Amniotic epithelial cell (primary cell): Measurements from ENCODE around the gene GFER.
"Not testable (repeated sequence)": the region's sequence is repeated elsewhere in the genome, so short reads cannot be mapped to it uniquely, and the experiment has no call there.

Experiments
- DNase-seq: peaks from one replicate; pipeline ENCODE4 v3.0.0-alpha.2; 2010; ENCODE audit warnings: low read depth

GFER gene

DNA sequence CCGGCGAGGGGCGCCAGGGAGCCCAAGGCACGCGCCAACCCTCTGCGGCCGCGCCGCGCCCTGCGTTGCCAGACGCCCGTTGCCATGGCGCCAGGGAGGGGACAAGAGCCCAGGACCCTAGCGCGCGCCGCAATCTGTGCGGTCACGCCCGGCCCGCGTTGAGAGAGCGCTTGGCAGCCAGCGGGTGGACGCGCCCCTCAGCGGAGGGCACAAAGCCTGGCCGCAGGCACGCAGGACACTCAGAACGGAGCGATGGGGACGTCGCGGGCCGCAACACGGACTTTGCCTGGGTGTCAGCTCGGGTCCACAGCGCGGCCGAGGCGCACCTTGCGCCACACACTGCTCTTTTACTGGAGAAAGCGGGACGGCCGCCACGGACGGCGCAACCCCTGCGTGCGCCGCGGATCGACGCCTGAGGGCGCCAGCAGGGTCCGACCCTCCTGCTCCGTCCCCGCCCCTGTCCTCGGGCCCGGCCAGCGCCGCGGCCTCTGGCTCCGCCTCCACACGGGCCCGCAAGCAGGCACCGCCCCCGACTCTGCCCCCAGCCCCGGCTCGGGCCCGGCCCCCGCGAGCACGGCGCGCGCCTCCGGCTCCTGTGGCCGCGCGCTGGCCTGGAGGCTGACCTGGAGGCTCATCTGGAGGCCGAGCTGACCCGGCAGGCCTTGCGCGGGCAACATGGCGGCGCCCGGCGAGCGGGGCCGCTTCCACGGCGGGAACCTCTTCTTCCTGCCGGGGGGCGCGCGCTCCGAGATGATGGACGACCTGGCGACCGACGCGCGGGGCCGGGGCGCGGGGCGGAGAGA lies at the start of gene GFER:
TSS of gene GFER (plus strand) at position 650 of the 803 bp plus-strand sequence. CDS start at position 676, 26 bp downstream.
- DNase-seq, result peak; percentile 89

DNA sequence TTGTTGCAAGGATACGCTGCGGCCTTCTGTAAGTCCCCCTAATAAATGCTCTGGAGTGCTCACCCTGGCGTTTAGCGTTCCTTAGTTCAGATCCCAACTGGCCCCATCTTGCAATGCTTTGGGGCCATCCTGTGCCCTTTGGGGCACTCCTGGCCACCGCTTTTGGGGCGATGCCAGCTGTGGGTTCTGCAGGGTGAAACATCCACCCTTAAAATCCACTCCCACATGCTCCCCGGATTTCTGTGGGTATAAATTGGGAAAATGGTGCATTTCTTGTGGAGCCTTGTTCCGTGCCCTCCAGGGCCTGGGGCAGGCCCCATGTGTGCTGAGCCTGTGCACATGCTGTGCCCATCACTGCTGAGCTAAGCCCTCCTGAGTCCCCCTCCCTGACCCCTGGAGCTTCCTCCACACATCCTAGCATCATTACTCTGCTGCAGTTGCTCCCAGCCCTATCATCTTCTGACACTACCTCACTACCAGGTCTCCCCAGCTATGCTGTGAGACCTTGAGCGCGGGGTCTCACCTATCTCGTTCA lies 47.0 kb upstream of the GFER start:
- DNase-seq, result no peak

DNA sequence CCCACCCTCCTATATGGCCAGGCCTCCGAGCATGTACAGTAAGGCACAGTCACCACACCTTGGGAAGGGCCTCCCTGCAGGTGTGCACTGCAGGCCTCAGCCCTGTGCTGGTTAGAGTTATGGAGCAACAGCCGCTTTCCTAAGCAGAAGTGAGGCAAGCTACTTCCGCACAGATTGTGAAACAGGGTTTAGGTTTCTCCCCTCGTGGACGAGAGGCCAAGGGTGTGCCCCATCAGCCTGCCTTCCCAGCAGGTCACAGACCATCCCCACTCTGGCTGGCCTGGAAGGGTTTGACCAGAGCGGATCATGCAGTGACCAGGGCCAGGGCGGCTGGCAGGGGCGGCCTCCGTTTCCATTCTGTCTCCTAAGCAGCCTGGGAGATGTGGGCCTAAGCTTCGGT lies 45.7 kb upstream of the GFER start:
- DNase-seq, result no peak

DNA sequence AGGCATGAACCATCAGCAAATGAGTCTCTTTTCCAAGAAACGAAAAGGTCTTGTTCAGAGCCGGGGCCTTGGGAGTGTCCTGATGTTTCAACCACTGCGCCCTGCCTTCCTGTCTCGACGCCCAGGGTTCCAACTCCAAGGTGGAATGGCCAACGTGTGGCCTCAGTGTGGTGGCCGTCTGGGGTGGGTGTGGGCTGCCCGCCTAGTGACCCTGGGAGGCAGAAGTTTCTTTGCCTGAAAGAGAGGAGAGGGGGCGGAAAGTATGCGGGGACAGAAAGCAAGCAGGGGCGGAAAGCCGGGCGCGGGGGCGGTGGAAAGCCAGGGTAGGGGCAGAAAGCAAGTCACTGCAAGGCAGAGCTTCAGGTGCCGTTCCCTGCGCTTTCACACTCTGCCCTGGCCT lies 45.1 kb upstream of the GFER start:
- DNase-seq, result no peak

DNA sequence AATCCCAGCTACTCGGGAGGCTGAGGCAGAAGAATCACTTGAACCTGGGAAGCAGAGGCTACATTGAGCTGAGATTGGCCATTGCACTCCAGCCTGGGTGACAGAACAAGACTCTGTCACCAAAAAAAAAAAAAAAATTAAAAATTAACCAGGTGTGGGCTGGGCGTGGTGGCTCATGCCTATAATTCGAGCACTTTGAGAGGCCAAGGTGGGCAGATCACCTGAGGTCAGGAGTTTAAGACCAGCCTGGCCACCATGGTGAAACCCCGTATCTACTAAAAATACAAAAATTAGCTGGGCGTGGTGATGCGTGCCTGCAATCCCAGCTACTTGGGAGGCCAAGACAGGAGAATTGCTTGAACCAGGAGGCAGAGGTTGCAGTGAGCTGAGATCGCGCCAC lies 44.2 kb upstream of the GFER start:
- not testable (repeated sequence) for DNase-seq

DNA sequence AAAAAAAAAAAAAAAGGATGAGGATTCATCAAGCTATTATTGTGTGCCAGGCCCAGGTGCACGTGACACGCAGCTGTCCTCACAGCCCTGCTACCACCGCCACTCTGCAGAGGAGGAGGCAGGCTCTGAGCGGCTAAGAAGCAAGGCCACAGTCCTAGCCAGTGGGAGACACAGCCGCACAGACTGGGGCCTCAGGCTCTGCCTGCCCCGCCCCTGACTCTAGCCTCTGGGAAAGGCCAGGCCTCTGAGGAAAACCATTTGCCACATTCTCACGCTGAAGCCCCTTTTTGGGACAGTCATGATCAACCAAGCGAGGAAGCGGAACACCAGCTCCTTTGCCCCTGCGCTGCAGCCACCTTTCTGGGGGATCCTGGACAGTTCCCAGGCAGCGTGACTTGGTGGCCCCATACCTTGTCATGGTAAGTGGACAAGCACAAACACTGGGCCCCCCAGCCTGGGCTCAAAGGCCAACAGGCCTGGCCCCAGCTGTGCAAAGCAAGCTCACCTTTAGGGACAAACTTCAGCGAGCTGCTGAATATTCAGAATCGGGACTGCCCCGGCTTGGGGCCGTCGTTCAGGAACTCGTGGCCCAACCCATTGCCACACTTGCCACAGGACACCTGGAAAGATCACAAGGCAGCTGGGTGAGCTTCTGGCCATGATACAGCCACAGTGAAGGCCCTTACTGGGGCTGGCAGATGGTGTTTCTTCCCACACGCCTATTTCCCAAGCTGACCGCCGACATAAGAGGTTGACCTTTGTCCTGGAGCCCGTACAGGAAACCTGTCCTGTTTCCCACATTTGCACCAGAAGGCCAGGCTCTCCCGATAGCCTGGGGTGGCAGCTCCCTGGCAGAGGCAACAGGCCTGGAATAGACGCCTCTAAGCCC lies 43.5 kb upstream of the GFER start:
- DNase-seq, result no peak

DNA sequence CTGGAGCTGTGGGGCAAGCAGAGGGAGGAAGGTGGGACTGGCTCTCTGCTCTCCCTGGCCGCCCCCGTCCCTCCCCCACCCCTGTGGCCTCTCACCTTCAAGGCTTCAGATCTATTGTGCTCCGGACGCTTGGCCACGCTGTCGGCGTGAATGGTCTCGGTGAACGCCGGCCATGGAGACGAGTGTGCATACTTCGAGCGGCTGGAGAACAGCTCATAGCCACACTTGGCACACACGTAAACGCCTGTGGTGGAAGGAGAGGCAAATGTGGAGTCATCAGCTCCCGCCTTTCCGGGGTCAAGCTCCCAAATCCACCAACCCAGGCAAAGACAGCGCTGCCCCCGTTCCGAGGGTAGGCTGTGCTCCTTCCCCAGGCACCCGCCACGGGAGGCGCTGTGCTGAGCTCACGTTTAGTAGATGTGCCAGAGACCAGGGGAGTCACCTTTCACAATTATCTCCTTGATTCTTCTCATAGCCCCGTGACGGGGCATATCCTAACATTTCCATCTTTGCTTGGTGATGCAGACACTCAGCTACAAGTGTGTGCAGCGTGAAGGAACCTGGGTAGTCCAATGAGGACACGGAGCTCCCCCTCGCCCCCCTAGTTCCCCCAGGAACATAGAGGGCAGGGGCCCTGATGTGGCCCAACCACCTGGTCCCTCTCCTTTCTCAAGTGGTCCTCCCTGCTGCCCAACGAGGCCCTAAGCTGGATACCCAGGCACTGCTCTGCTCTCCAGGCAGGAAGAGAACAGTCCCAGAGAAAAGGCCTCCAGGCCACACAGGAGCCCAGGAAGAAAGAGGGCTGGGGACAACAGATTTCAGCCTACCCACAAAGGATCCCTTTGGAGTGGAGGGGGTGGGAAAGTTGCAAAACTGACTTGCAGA lies 42.6 kb upstream of the GFER start:
- DNase-seq, result no peak

DNA sequence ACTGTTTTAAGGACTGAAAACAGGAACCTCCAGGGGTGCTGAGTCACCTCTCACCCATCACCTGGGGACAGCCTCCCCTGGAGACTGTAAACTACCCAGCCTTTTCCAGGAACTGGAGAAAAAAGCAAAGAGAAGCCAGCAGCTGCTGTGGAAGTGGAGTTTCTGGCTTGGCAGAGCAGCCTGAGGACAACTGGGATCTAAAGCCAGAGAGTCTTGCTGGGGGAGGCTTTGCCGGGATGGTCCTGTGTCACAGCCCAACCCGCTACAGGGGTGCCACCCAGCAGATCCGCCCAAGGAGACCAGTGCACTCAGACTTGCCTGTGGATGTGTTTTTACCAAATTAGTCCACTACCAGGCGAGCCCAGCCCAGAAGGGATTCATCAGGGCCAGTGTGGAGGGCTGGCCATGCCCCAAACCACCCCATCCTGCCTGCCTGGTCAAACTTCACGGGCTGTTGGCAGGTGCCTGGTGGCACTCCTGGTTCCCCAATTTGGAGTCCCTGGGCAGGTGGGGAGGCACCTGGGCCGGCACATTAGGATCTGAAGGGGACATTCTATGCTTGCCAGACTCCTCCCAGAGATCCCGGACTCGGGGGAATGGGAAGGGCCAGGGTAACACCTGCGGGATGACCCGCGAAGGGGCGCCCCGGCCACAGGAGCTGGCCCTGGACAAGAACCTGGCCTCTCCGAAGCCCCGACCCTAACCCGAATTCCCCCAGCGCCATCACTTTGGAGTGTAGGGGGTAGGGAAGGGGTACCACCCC lies 41.8 kb upstream of the GFER start:
- DNase-seq, result no peak

DNA sequence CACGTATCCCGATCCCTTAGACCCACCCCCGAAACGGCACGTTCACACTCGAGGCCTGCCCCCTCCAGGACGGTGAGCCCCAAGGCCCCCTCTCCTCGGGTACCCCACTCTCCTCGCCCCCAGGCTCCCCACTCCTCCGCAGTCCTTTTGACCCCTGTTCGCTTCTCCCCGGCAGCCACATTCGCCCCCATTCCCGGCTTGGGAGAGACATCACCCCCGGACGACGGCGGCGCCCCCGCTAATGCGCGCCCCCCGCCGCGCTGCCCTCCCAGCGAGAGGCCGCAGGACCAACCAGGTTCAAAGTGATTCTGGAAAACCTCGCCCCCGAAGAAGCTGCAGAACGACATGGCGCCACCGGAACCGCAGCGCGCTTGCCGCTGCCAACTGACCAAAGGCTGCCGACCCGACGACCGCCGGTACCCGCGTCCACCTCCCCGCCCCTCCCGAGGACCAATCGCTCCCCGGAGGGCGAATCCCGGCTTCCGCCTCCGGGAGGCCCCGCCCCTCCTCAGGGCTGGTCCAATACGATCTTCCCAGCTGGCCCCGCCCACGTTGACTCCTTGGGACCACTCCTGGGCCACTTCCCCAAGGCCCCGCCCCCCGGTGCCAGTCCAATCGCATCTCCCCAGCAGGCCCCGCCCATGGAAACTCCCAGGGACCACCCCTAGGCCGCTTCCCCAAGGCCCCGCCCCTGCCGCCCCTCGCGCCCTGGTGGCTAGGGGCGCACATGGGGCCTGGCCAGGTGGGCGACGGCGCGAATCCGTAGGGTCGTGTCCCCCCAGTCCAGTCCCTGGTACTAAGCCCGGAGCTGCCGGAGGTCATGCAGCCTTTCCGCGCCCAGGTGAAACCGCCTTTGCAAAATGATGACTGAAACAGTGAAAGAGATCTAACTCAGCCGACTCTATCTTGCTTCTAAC lies 40.9 kb upstream of the GFER start, which contains the start of gene MSRB1:
TSS of gene MSRB1 (minus strand) at position 390 of the 917 bp plus-strand sequence. CDS start at position 347, 43 bp downstream.
- peak; percentile 96 for DNase-seq

DNA sequence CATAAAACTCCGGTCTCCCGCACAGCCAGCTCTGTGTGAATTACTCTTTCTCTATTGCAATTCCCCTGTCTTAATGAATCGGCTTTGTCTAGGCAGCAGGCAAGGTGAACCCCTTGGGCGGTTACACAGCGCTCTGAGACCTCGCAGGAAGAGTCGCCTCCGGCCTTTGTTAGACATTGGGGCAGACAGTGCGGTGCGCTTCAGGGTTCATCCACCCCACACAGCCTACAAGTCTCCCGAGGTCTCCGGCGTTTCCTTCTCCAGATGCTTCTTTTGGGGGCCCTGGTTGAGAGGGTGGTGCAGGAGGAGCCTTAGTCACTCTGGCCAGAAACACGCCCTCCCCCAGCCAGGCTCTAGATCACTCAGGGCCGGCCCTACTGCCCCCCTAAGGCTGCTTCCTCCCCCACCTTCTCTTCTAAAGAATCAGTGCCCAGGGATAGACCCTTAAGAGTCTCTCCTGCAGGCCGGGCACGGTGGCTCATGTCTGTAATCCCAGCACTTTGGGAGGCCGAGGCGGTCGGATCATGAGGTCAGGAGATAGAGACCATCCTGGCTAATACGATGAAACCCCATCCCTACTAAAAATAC lies 39.3 kb upstream of the GFER start:
- DNase-seq, result no peak

DNA sequence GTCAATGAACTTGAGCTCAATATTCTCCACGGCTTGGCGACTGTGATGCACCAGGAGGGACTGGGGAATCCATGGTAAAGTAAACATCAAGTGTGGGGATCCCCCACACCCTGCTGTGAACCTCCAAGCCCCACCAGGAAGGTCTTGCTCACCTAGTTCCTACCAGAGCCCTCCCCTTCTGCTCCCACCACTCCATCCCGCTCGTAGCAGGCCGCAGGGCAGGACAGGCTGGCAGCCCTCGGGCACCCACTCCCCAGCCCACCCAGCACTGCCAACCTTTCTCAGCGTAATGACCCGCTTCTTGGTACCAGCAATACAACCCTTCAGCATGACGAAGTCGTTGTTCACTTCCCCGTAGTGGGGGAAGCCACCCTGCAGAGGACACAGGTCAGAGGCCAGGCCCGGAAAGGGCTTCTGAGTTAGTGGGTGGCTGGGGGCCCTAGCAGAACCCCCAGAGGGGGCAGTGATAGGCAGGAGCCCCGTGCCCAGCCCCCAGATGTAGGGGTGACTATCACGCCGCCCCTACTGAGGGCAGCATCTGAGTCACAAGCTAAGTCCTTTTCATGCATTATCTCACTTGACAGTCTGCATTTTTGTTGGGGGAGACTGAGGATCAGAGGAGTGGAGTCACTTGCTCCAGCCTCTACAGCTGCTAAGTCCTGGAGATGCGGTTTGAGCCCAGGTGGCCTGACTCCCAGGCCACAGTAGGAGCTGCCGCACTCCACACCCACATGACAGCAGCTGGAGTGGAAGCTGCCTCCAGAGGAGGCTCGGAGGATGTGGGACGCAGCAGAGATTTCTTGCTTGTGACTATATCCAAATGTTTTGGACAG lies 38.2 kb upstream of the GFER start:
- DNase-seq, result no peak

DNA sequence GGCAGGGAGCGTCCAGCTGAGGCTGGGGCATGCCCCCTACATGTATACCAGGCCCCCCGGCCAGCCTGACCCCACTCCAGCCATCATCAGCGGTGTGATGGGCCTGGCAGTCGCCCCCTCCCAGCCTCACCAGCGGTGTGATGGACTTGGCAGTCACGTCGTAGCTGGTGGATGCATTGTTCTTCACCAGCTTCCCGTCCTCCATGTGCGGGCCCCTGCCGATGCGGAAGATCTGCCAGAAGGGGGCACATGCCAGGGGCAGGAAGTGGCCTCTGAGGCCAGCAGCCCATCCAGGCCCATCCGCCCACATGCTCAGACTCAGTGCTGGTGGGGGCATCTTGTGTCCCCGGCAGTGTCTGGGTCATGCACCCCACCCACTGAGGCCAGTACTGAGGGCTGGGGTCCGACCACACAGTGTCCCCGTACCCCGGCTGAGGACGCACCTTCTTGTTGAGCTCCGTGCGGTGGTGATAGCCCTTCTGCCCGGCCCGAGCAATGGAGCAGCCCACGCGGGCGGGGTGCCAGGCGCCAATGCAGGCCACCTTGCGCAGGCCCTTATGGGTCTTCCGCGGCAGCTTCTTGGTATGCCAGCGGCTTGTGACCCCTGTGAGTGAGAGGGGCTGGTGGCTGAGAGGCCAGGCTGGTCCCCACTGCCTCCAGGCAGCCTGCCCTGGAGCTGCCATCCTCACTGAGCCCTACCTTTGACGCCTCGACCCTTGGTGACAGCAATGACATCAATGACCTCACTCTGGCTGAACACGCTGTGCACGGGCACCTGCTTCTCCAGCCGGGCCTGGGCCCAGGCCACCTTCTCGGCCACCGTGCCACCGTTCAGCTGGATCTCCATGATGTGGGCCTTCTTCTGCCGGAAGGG lies 37.3 kb upstream of the GFER start:
- DNase-seq, result no peak

DNA sequence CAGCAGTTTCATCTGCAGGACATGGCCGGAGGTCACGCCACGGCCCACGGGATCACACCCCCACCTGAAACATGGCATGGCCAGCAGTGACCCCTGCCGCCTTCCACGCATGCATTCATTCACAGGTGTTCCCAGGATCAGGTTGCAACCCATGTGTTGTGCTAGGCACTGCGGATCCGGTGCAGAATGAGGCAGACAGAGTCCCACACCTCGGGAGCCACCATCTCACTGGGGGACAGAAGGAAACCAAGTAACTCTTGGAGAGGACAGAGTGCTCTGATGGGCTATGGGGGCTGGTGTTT lies 36.7 kb upstream of the GFER start:
- DNase-seq, result no peak

DNA sequence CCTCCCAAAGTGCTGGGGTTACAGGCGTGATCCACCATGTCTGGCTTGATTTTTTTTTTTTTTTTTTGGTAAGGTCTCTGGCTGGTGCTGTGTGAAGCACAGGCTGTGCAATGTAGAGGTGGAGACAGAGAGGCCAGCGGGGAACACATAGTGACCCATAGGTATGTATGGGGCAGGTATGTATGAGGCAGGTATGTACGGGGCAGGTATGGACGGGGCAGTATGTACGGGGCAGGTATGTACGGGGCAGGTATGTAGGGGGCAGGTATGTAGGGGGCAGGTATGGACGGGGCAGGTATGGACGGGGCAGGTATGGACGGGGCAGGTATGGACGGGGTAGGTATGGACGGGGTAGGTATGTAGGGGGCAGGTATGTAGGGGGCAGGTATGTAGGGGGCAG lies 34.5 kb upstream of the GFER start:
- DNase-seq, result no peak

DNA sequence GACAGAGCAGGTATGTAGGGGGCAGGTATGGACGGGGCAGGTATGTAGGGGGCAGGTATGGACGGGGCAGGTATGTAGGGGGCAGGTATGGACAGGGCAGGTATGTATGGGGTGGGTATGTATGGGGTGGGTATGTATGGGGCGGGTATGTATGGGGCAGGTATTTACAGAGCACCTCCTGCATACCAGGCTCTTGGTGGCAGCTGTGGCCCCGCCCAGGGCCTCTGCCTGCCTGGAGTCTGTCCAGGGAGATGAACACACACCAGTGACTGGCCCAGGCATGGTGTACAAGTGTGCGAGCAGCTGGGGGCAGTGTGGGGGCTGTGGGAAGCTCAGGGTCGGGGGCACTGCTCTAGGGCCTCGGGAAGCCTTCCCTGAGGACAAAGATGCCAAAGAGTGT lies 33.9 kb upstream of the GFER start:
- DNase-seq, result no peak

DNA sequence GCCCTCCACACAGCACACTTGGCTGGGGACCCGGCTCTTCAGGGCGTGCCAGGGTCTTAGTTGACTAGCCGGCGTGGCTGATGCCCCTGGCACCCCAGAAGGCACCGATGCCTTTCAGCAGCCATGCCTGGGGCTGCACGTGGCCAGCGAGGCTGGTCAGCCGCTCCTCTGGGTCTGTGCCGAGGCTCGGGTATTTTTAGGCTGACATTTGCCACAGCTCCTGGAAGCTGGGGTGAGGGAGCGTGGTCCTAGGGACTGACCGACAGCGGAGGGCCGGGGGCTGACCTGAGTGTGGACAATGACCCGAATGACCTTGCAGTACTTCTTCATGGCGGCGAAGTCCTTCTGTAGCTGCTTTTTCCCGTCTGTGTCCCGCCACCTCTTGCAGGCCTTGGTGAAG lies 33.4 kb upstream of the GFER start:
- DNase-seq, result no peak

DNA sequence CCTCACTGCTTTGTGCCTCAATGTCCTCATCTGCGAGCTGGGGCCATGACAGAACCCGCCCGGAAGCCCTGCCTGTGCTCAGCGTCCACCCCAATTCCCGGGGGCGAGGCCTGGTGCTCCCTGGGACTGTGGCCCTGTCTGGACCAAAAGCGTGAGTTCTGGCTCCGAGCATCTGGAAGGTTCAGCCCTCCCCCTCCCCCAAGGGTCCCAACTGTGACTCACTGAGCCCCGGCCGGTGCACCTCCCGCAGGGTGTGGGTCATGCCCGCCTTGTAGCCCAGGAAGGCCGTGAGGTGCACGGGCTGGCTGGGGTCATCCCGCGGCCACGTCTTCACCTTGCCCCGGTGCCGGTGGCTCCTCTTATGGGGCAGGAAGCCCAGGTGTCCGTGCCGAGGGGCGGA lies 30.3 kb upstream of the GFER start:
- DNase-seq, result no peak
